Mesenchymal stem cell (in vitro differentiated cells and primary cell): ENCODE data around the gene SLC7A11.

Experiments used
- DNase-seq: peaks from one replicate; pipeline ENCODE4 v3.0.0-alpha.2; 2013
- H2AFZ ChIP-seq: one replicate; pipeline ENCODE4 v1.6.1; 2013; ENCODE audit warnings: low read depth, mild to moderate bottlenecking, control low read depth, inconsistent platforms, low read length, moderate library complexity
- H2AK5ac ChIP-seq: 2 replicates; pipeline ENCODE4 v1.6.1; 2013; ENCODE audit warnings: low read length, moderate library complexity, mild to moderate bottlenecking, inconsistent platforms; ENCODE audit not compliant: severe bottlenecking
- H2BK120ac ChIP-seq: one replicate; pipeline ENCODE4 v1.6.1; 2013; ENCODE audit warnings: low read depth, mild to moderate bottlenecking, inconsistent platforms, low read length, moderate library complexity
- H2BK12ac ChIP-seq, 2 experiments: one replicate each; pipeline ENCODE4 v1.6.1; 2013; ENCODE audit warnings: inconsistent platforms in 2 of 2, low read length in 2 of 2, mild to moderate bottlenecking in 2 of 2, moderate library complexity in 2 of 2, control low read depth in 1 of 2
- H2BK15ac ChIP-seq: one replicate; pipeline ENCODE4 v1.6.1; 2013; ENCODE audit warnings: mild to moderate bottlenecking, low read depth, inconsistent platforms; ENCODE audit not compliant: poor library complexity, severe bottlenecking
- H2BK5ac ChIP-seq: 2 replicates; pipeline ENCODE4 v1.6.1; 2013; ENCODE audit warnings: low read depth, mild to moderate bottlenecking, low read length, control low read depth, inconsistent platforms; ENCODE audit not compliant: poor library complexity, severe bottlenecking
- H3K14ac ChIP-seq, 2 experiments: one replicate each; pipeline ENCODE4 v1.6.1; 2013; ENCODE audit warnings: inconsistent platforms in 2 of 2, low read length in 2 of 2, control low read depth in 1 of 2, mild to moderate bottlenecking in 1 of 2, moderate library complexity in 1 of 2
- H3K18ac ChIP-seq, 2 experiments: one replicate each; pipeline ENCODE4 v1.6.1; 2013; ENCODE audit warnings: inconsistent platforms in 2 of 2, low read length in 2 of 2, control low read depth in 1 of 2, low read depth in 1 of 2, mild to moderate bottlenecking in 1 of 2
- H3K23ac ChIP-seq, 2 experiments: one replicate each; pipeline ENCODE4 v1.6.1; 2013; ENCODE audit warnings: inconsistent platforms in 2 of 2, low read length in 2 of 2, mild to moderate bottlenecking in 2 of 2, moderate library complexity in 2 of 2, control low read depth in 1 of 2
- H3K27ac ChIP-seq: 2 replicates; pipeline ENCODE4 v1.5.1; 2013; ENCODE audit warnings: mild to moderate bottlenecking, moderate library complexity, low read length, control low read depth, inconsistent platforms; ENCODE audit not compliant: poor library complexity, severe bottlenecking
- H3K27me3 ChIP-seq, 2 experiments: 2 replicates each; pipeline versions ENCODE4 v1.6.1 to v1.7.0; 2013; ENCODE audit warnings: low read length in 2 of 2, mild to moderate bottlenecking in 2 of 2, moderate library complexity in 2 of 2, control low read depth in 1 of 2, inconsistent platforms in 1 of 2; ENCODE audit not compliant: control insufficient read depth in 1 of 2, insufficient read depth in 1 of 2
- H3K36me3 ChIP-seq, 2 experiments: 2 replicates each; pipeline versions ENCODE4 v1.6.1 to v1.7.0; 2013; ENCODE audit warnings: low read length in 2 of 2, control low read depth in 1 of 2, inconsistent platforms in 1 of 2, low read depth in 1 of 2, mild to moderate bottlenecking in 1 of 2; ENCODE audit not compliant: insufficient read depth in 2 of 2, control insufficient read depth in 1 of 2
- H3K4ac ChIP-seq, 2 experiments: one replicate each; pipeline ENCODE4 v1.6.1; 2013; ENCODE audit warnings: inconsistent platforms in 2 of 2, low read length in 2 of 2, mild to moderate bottlenecking in 2 of 2, moderate library complexity in 2 of 2, control low read depth in 1 of 2, low read depth in 1 of 2
- H3K4me1 ChIP-seq: 2 replicates; pipeline ENCODE4 v1.6.1; 2013; ENCODE audit warnings: low read depth, low read length, control low read depth; ENCODE audit not compliant: control insufficient read depth, insufficient read depth
- H3K4me2 ChIP-seq: 2 replicates; pipeline ENCODE4 v1.6.1; 2013; ENCODE audit warnings: low read length, mild to moderate bottlenecking, inconsistent platforms; ENCODE audit not compliant: poor library complexity, severe bottlenecking
- H3K4me3 ChIP-seq, 2 experiments: 2 replicates each; pipeline versions ENCODE4 v1.5.1 to v1.7.0; 2013; ENCODE audit warnings: low read length in 2 of 2, mild to moderate bottlenecking in 2 of 2, control low read depth in 1 of 2, low read depth in 1 of 2; ENCODE audit not compliant: insufficient read depth in 1 of 2
- H3K79me1 ChIP-seq: replicated peaks from 2 replicates; pipeline ENCODE4 v1.6.1; 2013; ENCODE audit warnings: mild to moderate bottlenecking, control low read depth, low read length, inconsistent platforms; ENCODE audit not compliant: poor library complexity, severe bottlenecking
- H3K9ac ChIP-seq: 2 replicates; pipeline ENCODE4 v1.7.0; 2013; ENCODE audit warnings: mild to moderate bottlenecking, low read length, moderate library complexity
- H3K9me3 ChIP-seq: 2 replicates; pipeline ENCODE4 v1.7.0; 2013; ENCODE audit warnings: mild to moderate bottlenecking, low read length; ENCODE audit not compliant: control insufficient read depth
- H4K8ac ChIP-seq: one replicate; pipeline ENCODE4 v1.6.1; 2013; ENCODE audit warnings: inconsistent platforms, mild to moderate bottlenecking, low read length, moderate library complexity
- H4K91ac ChIP-seq: one replicate; pipeline ENCODE4 v1.6.1; 2013; ENCODE audit warnings: mild to moderate bottlenecking, low read length, inconsistent platforms
- WGBS: methylation state at CpG from one replicate; pipeline ENCODE4 v1.1.7; 2013; ENCODE audit warnings: mixed read lengths; 5-methylcytosine and 5-hydroxymethylcytosine counted together

The SLC7A11 gene

DNA sequence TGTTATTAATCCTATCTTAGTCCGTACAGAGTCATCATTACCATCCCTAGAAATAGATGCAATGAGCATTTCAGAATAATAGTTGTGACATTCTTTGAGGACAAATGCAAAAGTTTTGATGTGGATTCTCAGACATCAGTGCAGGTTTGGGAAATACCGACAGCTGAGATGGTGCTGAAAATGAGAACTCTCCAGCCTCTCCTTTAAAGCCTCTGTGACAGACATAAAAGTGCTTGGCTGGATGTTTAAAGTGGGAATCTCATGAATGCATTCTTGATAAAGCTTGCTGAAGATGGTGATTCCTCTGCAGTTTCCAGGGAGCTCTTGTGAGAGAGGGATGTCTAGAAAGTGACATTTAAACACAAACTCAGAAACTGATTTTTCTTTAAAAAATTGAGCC, 35.0 kb upstream of the SLC7A11 start:
- no peak overlapping the region for H2BK120ac ChIP-seq
- H4K8ac ChIP-seq: no peak overlapping the region
- no peak overlapping the region for H2BK12ac ChIP-seq
- H3K4ac ChIP-seq: no peak overlapping the region
- no peaks in the 10 kb centered on the region for H3K27me3 ChIP-seq
- H3K9ac ChIP-seq: no peak overlapping the region
- no peak overlapping the region for H2BK5ac ChIP-seq
- H2AK5ac ChIP-seq: no peak overlapping the region
- DNase-seq: no peak
- no peak overlapping the region for H2AFZ ChIP-seq
- no peaks in the 10 kb centered on the region for H3K4me1 ChIP-seq
- WGBS: 100% methylated on average over 1 of the region's 2 CpGs
- H2BK15ac ChIP-seq: no peak overlapping the region
- no peak overlapping the region for H3K4me2 ChIP-seq
- no peak overlapping the region for H3K18ac ChIP-seq
- no peaks in the 10 kb centered on the region for H3K9me3 ChIP-seq
- no peak overlapping the region for H3K14ac ChIP-seq
- H3K4me3 ChIP-seq: no peak overlapping the region
- no peak overlapping the region for H4K91ac ChIP-seq
- no peaks in the 10 kb centered on the region for H3K79me1 ChIP-seq
- H3K27ac ChIP-seq: no peak overlapping the region
- H3K23ac ChIP-seq: no peak overlapping the region
- H3K36me3 ChIP-seq: no peaks in the 10 kb centered on the region

DNA sequence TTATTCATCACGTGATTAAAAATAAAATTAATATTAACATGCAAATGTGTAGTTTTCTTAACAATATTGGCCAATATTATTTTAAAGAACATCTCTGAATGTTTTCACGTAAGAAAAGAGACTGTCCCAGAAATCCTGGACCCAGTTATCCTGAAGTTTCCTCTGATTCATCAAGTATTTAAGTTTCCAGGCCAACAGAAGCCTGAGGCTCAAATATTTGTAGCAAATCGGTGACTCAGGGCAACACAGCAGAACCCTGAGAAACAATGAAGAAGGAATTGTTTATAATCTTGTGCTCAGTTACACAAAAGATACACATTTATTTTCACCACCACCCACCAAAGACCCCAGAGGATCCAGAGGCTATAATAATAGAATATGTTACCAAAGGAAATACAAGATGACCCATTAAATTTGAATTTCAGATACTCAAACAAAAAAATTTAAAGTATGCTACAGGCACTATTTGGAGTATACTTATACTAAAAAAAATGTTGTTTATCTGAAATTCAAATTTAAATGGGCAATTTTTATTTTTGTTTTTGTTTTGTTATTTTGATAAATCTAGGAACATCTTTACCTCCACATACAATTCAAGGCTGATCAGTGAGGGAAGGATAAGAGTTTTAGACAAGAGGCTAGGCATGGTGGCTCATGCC, 33.9 kb upstream of the SLC7A11 start:
- H3K9me3 ChIP-seq: no peaks in the 10 kb centered on the region
- no peak overlapping the region for H2BK120ac ChIP-seq
- no peaks in the 10 kb centered on the region for H3K4me1 ChIP-seq
- no peak overlapping the region for H2BK15ac ChIP-seq
- peak overlapping the region; percentile 85 for H3K9ac ChIP-seq
- no peak overlapping the region for H3K27ac ChIP-seq
- no peak overlapping the region for H2BK5ac ChIP-seq
- DNase-seq: peak; percentile 89
- no peaks in the 10 kb centered on the region for H3K36me3 ChIP-seq
- H2BK12ac ChIP-seq: no peak overlapping the region
- no peaks in the 10 kb centered on the region for H3K27me3 ChIP-seq
- H3K79me1 ChIP-seq: no peaks in the 10 kb centered on the region
- H3K18ac ChIP-seq: no peak overlapping the region
- no peak overlapping the region for H3K23ac ChIP-seq
- H3K4me3 ChIP-seq: no peak overlapping the region
- no peak overlapping the region for H3K14ac ChIP-seq
- H4K8ac ChIP-seq: no peak overlapping the region
- no peak overlapping the region for H2AK5ac ChIP-seq
- no peak overlapping the region for H4K91ac ChIP-seq
- H2AFZ ChIP-seq: no peak overlapping the region
- 18% methylated on average over 1 of the region's 3 CpGs for WGBS
- no peak overlapping the region for H3K4me2 ChIP-seq
- no peak overlapping the region for H3K4ac ChIP-seq

DNA sequence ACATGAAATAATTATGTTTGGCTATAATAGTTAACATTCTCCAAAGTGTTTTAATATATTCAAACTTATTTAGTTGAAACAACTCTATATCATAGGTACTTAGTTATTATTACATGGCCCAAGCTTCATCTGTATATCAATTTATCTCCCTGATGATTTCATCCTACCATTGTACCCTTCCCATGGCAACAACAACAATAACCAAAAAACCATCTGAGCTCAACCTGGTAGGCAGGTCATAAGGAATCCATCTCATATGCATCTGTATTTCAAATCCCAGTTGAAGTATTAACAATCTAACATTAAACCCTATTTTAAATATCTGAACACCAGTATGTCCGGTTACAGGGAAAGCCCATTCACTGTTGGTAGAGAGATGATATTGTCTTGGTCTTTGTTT, 33.1 kb upstream of the SLC7A11 start:
- H3K23ac ChIP-seq: no peak overlapping the region
- no peak overlapping the region for H2BK15ac ChIP-seq
- H3K4me3 ChIP-seq: no peak overlapping the region
- H3K18ac ChIP-seq: no peak overlapping the region
- no peaks in the 10 kb centered on the region for H3K27me3 ChIP-seq
- no peaks in the 10 kb centered on the region for H3K79me1 ChIP-seq
- H3K14ac ChIP-seq: no peak overlapping the region
- no peaks in the 10 kb centered on the region for H3K4me1 ChIP-seq
- no peak overlapping the region for H4K8ac ChIP-seq
- no peak overlapping the region for H2BK5ac ChIP-seq
- no peak overlapping the region for H3K4ac ChIP-seq
- no peak overlapping the region for H2BK120ac ChIP-seq
- no peak overlapping the region for H3K4me2 ChIP-seq
- no peaks in the 10 kb centered on the region for H3K9me3 ChIP-seq
- no peak overlapping the region for H2AFZ ChIP-seq
- H2AK5ac ChIP-seq: no peak overlapping the region
- DNase-seq: no peak
- peak overlapping the region; percentile 85 for H3K9ac ChIP-seq
- no CpG with 5 or more reads among the region's 1 CpG for WGBS
- no peak overlapping the region for H4K91ac ChIP-seq
- no peak overlapping the region for H3K27ac ChIP-seq
- no peak overlapping the region for H2BK12ac ChIP-seq
- H3K36me3 ChIP-seq: no peaks in the 10 kb centered on the region

GRCh38 chr4:138269175-138269574, 27.0 kb upstream of the SLC7A11 start:
- Histone ChIP-seq H3K23ac (no peak overlapping the region), H3K9me3 (no peaks in the 10 kb centered on the region), H2BK12ac (no peak overlapping the region), H3K14ac (no peak overlapping the region), H4K8ac (no peak overlapping the region), H4K91ac (no peak overlapping the region), H3K27me3 (no peaks in the 10 kb centered on the region), H3K79me1 (no peaks in the 10 kb centered on the region), H3K27ac (no peak overlapping the region), H3K4me1 (no peaks in the 10 kb centered on the region), H2BK5ac (no peak overlapping the region), H2AK5ac (no peak overlapping the region), H3K4me3 (no peak overlapping the region), H3K18ac (no peak overlapping the region), H2BK120ac (no peak overlapping the region), H2AFZ (no peak overlapping the region), H3K4ac (no peak overlapping the region), H3K36me3 (no peaks in the 10 kb centered on the region), H2BK15ac (no peak overlapping the region), H3K4me2 (no peak overlapping the region), H3K9ac (no peak overlapping the region)
- no peak for DNase-seq
